HepG2 (cell line): ENCODE measurements around the gene IQCE. TPM values are rescaled to one million over a fixed set of nuclear protein-coding genes. Genes with fewer than 3 reads are reported as not detected.

Source experiments
- ATAC-seq: fragments of 200-7000 bp; cut with Tn5 transposase; 3 replicates; pipeline ENCODE4 v1.9.1; 2020; ENCODE audit warnings: mild to moderate bottlenecking, moderate library complexity
- BruUV-seq: library from RNA; stranded (reverse); fragments of 400-500 nt; replicated peaks from 2 replicates; lab custom pipeline; 2021; lab: Mats Ljungman, UMichigan
- CTCF ChIA-PET: fragments of 300-600 bp; formaldehyde crosslinking; extraction: SDS; loops from one replicate; lab custom pipeline; 2021; ENCODE audit warnings: low total read pairs, inconsistent platforms, low intra/inter-chr PET ratio; lab: Yijun Ruan, JAX
- POLR2A ChIA-PET: fragments of 350-600 bp; sonication (Branson Sonifier 250); formaldehyde crosslinking; loops from one replicate; lab custom pipeline; 2020; ENCODE audit warnings: antibody characterized with exemption, inconsistent platforms; lab: Yijun Ruan, JAX
- DNase-seq: peaks from one replicate; pipeline ENCODE4 v3.0.0-alpha.2; 2015; ENCODE audit warnings: low spot score
- FAIRE-seq: peaks from 3 replicates; lab custom pipeline; 2011; peaks lifted over from hg19 to GRCh38; lab: Jason Lieb, UNC
- H2AFZ ChIP-seq: one replicate; pipeline ENCODE4 v1.6.1; 2011; ENCODE audit warnings: low read length, inconsistent platforms
- H3K27ac ChIP-seq: fragments of 300-600 bp; 3 replicates; pipeline ENCODE4 v1.8.0; 2011; ENCODE audit warnings: mixed run types, mild to moderate bottlenecking, mixed read lengths, low read length, inconsistent platforms; ENCODE audit not compliant: insufficient read depth; ENCODE audit errors: extremely low read length
- H3K27me3 ChIP-seq, 2 experiments: fragments of 200-600 bp in 1 of 2; 2 replicates in 1 of 2; 3 replicates in 1 of 2; pipeline versions ENCODE4 v1.6.0 to v1.8.0; 2011; ENCODE audit warnings: low read length in 2 of 2, mild to moderate bottlenecking in 2 of 2, moderate library complexity in 2 of 2, inconsistent platforms in 1 of 2; ENCODE audit not compliant: insufficient read depth in 2 of 2, control insufficient read depth in 1 of 2
- H3K36me3 ChIP-seq, 2 experiments: fragments of 200-600 bp in 1 of 2; replicated peaks in 1 of 2; 2 replicates in 1 of 2; 3 replicates in 1 of 2; pipeline versions ENCODE4 v1.5.1 to v1.8.0; 2011; ENCODE audit warnings: low read length in 2 of 2, inconsistent platforms in 1 of 2; ENCODE audit not compliant: insufficient read depth in 2 of 2, control insufficient read depth in 1 of 2
- H3K4me1 ChIP-seq: 2 replicates; pipeline ENCODE4 v1.5.1; 2012; ENCODE audit warnings: low read length, inconsistent platforms; ENCODE audit not compliant: insufficient read depth
- H3K4me2 ChIP-seq: 2 replicates; pipeline ENCODE4 v1.6.0; 2011; ENCODE audit warnings: low read depth, low read length, inconsistent platforms
- H3K4me3 ChIP-seq, 3 experiments: fragments of 200-600 bp in 1 of 3; sonication (generic), shearing (Covaris generic) in 1 of 3; replicated peaks in 1 of 3; 2 replicates each; pipeline ENCODE4 v1.5.1; 2011 to 2016; ENCODE audit warnings: low read length in 3 of 3, inconsistent platforms in 2 of 3, low read depth in 2 of 3, mild to moderate bottlenecking in 2 of 3, control low read depth in 1 of 3, mixed read lengths in 1 of 3; ENCODE audit not compliant: insufficient read depth in 1 of 3
- H3K79me2 ChIP-seq: one replicate; pipeline ENCODE4 v1.6.1; 2011; ENCODE audit warnings: low read length, inconsistent platforms; ENCODE audit not compliant: insufficient read depth
- H3K9ac ChIP-seq: 2 replicates; pipeline ENCODE4 v1.6.0; 2011; ENCODE audit warnings: mild to moderate bottlenecking, low read depth, low read length, inconsistent platforms; ENCODE audit not compliant: insufficient read depth
- H3K9me3 ChIP-seq: 2 replicates; pipeline ENCODE4 v1.5.1; 2012; ENCODE audit warnings: mild to moderate bottlenecking, low read length
- H4K20me1 ChIP-seq: 2 replicates; pipeline ENCODE4 v1.6.0; 2011; ENCODE audit warnings: inconsistent platforms, mild to moderate bottlenecking, low read length, moderate library complexity; ENCODE audit not compliant: insufficient read depth
- CREB1 ChIP-seq, 2 experiments: fragments of 450-650 bp in 1 of 2; IDR thresholded peaks; 2 replicates each; pipeline ENCODE4 v1.6.1; 2016 to 2017; ENCODE audit warnings: control low read depth in 1 of 2, mild to moderate bottlenecking in 1 of 2, missing compliant biosample characterization in 1 of 2, missing genetic modification characterization in 1 of 2
- E2F2 ChIP-seq: sonication (generic); formaldehyde crosslinking; IDR thresholded peaks from 2 replicates; pipeline ENCODE4 v1.4.0; 2020; ENCODE audit warnings: missing genetic modification reagents, borderline replicate concordance
- IRF9 ChIP-seq: sonication (generic); formaldehyde crosslinking; IDR thresholded peaks from 2 replicates; pipeline ENCODE4 v1.8.0; 2022; ENCODE audit warnings: missing genetic modification reagents, mild to moderate bottlenecking, borderline replicate concordance
- NFRKB ChIP-seq: fragments of 450-650 bp; IDR thresholded peaks from 2 replicates; pipeline ENCODE4 v1.6.1; 2017
- NONO ChIP-seq, 2 experiments: fragments of 450-650 bp in 1 of 2; sonication (generic) in 1 of 2; formaldehyde crosslinking in 1 of 2; IDR thresholded peaks in 1 of 2; conservative IDR thresholded peaks in 1 of 2; 2 replicates each; pipeline versions ENCODE4 v1.6.1 to v1.8.0; 2017 to 2022; ENCODE audit warnings: mild to moderate bottlenecking in 1 of 2, missing genetic modification reagents in 1 of 2, moderate library complexity in 1 of 2
- PLRG1 ChIP-seq: fragments of 450-650 bp; conservative IDR thresholded peaks from 2 replicates; pipeline ENCODE4 v1.6.1; 2016
- RAD21 ChIP-seq: fragments of 450-650 bp; formaldehyde crosslinking; IDR thresholded peaks from 2 replicates; pipeline ENCODE4 v1.5.0; 2020; ENCODE audit warnings: mild to moderate bottlenecking
- SALL1 ChIP-seq: sonication (generic); formaldehyde crosslinking; IDR thresholded peaks from 2 replicates; pipeline ENCODE4 v1.8.0; 2022; ENCODE audit warnings: mild to moderate bottlenecking, missing genetic modification reagents
- STAG1 ChIP-seq: sonication (generic); formaldehyde crosslinking; IDR thresholded peaks from 2 replicates; pipeline ENCODE4 v1.4.0; 2020; ENCODE audit warnings: missing genetic modification reagents
- TCF12 ChIP-seq, 2 experiments: fragments of 450-650 bp in 1 of 2; sonication (generic) in 1 of 2; formaldehyde crosslinking in 1 of 2; IDR thresholded peaks; 2 replicates each; pipeline versions ENCODE4 v1.6.1 to v1.8.0; 2017 to 2022; ENCODE audit warnings: antibody characterized with exemption in 1 of 2, mild to moderate bottlenecking in 1 of 2, missing genetic modification reagents in 1 of 2, moderate library complexity in 1 of 2
- ZNF24 ChIP-seq: fragments of 450-650 bp; IDR thresholded peaks from 2 replicates; pipeline ENCODE4 v1.6.1; 2017; ENCODE audit warnings: antibody characterized with exemption, mild to moderate bottlenecking
- ZNF275 ChIP-seq: sonication (generic); formaldehyde crosslinking; IDR thresholded peaks from 2 replicates; pipeline ENCODE4 v1.8.0; 2022; ENCODE audit warnings: missing genetic modification reagents, mild to moderate bottlenecking, inconsistent platforms, borderline replicate concordance
- ZNF431 ChIP-seq: sonication (generic); formaldehyde crosslinking; IDR thresholded peaks from 2 replicates; pipeline ENCODE4 v1.9.0; 2022; ENCODE audit warnings: missing genetic modification reagents, low read depth, mild to moderate bottlenecking, borderline replicate concordance
- ZNF687 ChIP-seq: sonication (generic); formaldehyde crosslinking; IDR thresholded peaks from 2 replicates; pipeline ENCODE4 v1.5.1; 2020; ENCODE audit warnings: mild to moderate bottlenecking, missing genetic modification reagents, moderate library complexity
- ZNF768 ChIP-seq: sonication (generic); formaldehyde crosslinking; IDR thresholded peaks from 2 replicates; pipeline ENCODE4 v1.4.0; 2020; ENCODE audit warnings: missing genetic modification reagents
- ZNF790 ChIP-seq: sonication (generic); formaldehyde crosslinking; IDR thresholded peaks from 2 replicates; pipeline ENCODE4 v1.8.0; 2022; ENCODE audit warnings: missing genetic modification reagents, mild to moderate bottlenecking, borderline replicate concordance
- ZNF792 ChIP-seq: IDR thresholded peaks from 2 replicates; pipeline ENCODE4 v1.6.1; 2016
- ZNF878 ChIP-seq: sonication (generic); formaldehyde crosslinking; IDR thresholded peaks from 2 replicates; pipeline ENCODE4 v1.8.1; 2023; ENCODE audit warnings: mild to moderate bottlenecking, missing genetic modification reagents, moderate library complexity
- WGBS: methylation state at CpG from one replicate; pipeline ENCODE4 v1.1.6; 2017; ENCODE audit warnings: low lambda C conversion rate; 5-methylcytosine and 5-hydroxymethylcytosine counted together
- in situ Hi-C: cut with HindIII; loops from 2 replicates; pipeline ENCODE4 v1.10.0; 2017; ENCODE audit warnings: low pct_unique_long_range_greater_than_20kb; ENCODE audit not compliant: extremely low pct_ligation_motif_present
- intact Hi-C: fragments of 100-400 bp; cut with micrococcal nuclease; formaldehyde crosslinking; loops from one replicate; pipeline ENCODE4 v1.10.0; 2022; ENCODE audit not compliant: unreplicated experiment
- polyA plus RNA-seq, 8 experiments: library from polyadenylated mRNA; depleted of rRNA in 3 of 8; stranded (reverse) in 7 of 8; unstranded in 1 of 8; fragments of >200 nt; fragmentation: Illumina TruSeq in 4 of 8; extraction: Trizol in 4 of 8; gene quantifications; 2 replicates each; pipeline versions ENCODE4 v1.2.1 to v1.2.3, GENCODE V29; 2011 to 2016; ENCODE audit warnings: low read depth in 4 of 8, missing spikeins in 1 of 8, mixed read lengths in 1 of 8; ENCODE audit not compliant: insufficient read depth in 1 of 8
- total RNA-seq, 5 experiments: library from RNA; depleted of rRNA; stranded (reverse); fragments of >200 nt; fragmentation: Illumina TruSeq; extraction: Trizol; gene quantifications; 2 replicates each; pipeline ENCODE4 v1.2.3, GENCODE V29; 2016; ENCODE audit warnings: low read depth in 1 of 5

The IQCE gene
- total and polyA plus RNA-seq, 2 of the 13 experiments (the other 11 are each of a cell fraction or from before 2014, with no cell fraction given): 1.5 to 2.5 TPM

GRCh38 chr7:2523461-2523936 lies 35.3 kb upstream of the IQCE start:
- POLR2A ChIA-PET: no interaction called here
- H3K9me3 ChIP-seq: no peaks in the 10 kb centered on the region
- H3K4me1 ChIP-seq: peaks cover 67% of the 10 kb centered on the region
- H3K9ac ChIP-seq: no peak overlapping the region
- H3K79me2 ChIP-seq: no peaks in the 10 kb centered on the region
- H3K27ac ChIP-seq: no peak overlapping the region
- intact Hi-C loops: loop anchor here (5.0 kb wide), 1 partner anchor 46 kb away; the partner anchor contains the start of gene GRIFIN
- H4K20me1 ChIP-seq: no peaks in the 10 kb centered on the region
- H3K36me3 ChIP-seq: no peaks in the 10 kb centered on the region
- H3K4me3 ChIP-seq: peak overlapping the region in 2 of 3 experiments; percentile 29 to 66; a peak in 3 of 6 replicates
- no peak overlapping the region for H2AFZ ChIP-seq
- in situ Hi-C loops: no loop called here
- H3K27me3 ChIP-seq: peaks cover 1 to 40% of the 10 kb centered on the region in 2 experiments
- CTCF ChIA-PET: no interaction called here
- no peak for FAIRE-seq
- BruUV-seq: no TSS peak
- ATAC-seq: no peak
- no CpG with 5 or more reads among the region's 22 CpGs for WGBS
- H3K4me2 ChIP-seq: peak overlapping the region; percentile 56
- no peak for DNase-seq
- TF ChIP-seq STAG1 (CRISPR knock-in tag) (no peak), SALL1 (CRISPR knock-in tag) (peak; percentile 19; the same call in 1 of the 2 replicates), ZNF687 (no peak), ZNF275 (CRISPR knock-in tag) (no peak), ZNF878 (no peak), IRF9 (CRISPR knock-in tag) (no peak), NONO (IDR thresholded peaks at IDR 0.05) (no peak), NONO (CRISPR knock-in tag; conservative IDR thresholded peaks at IDR 0.05) (no peak), ZNF768 (peak; percentile 43; the same call in 1 of the 2 replicates), ZNF24 (no peak), E2F2 (CRISPR knock-in tag) (no peak), ZNF792 (CRISPR knock-in tag) (no peak), RAD21 (CRISPR knock-in tag) (no peak), ZNF431 (no peak), PLRG1 (no peak), NFRKB (no peak), CREB1 (IDR thresholded peaks at IDR 0.05) (no peak), CREB1 (CRISPR knock-in tag; IDR thresholded peaks at IDR 0.05) (no peak), ZNF790 (CRISPR knock-in tag) (no peak), TCF12 (IDR thresholded peaks at IDR 0.05) (no peak), TCF12 (CRISPR knock-in tag; IDR thresholded peaks at IDR 0.05) (no peak)
